GM12875 (cell line): ENCODE results near the gene TLCD5.

Experiments used
- H3K4me3 ChIP-seq: one replicate; pipeline ENCODE4 v1.5.1; 2011; ENCODE audit warnings: low read depth, low read length, control low read depth
- CTCF ChIP-seq: IDR thresholded peaks from 2 replicates; pipeline ENCODE4 v1.5.1; 2011; ENCODE audit warnings: low read depth, mild to moderate bottlenecking, control low read depth, inconsistent platforms, low read length, moderate library complexity, borderline replicate concordance; ENCODE audit not compliant: insufficient read depth

Gene TLCD5

GRCh38 chr11:120335908-120336640 is 11.0 kb downstream of the TLCD5 start, which contains the start of gene ARHGEF12:
ARHGEF12 (plus strand) TSS chr11:120336413; CDS start chr11:120337244, 831 bp downstream.
- H3K4me3 ChIP-seq = peak within 1 kb of the TSS; percentile 92
- peak; percentile 36; the same call in 1 of the 2 replicates for TF ChIP-seq CTCF

- H3K4me3 ChIP-seq = peak overlapping the region; percentile 92
- no peak for TF ChIP-seq CTCF
Observed at GRCh38 chr11:120336641-120337354, 11.7 kb downstream of the TLCD5 start.

- peak overlapping the region; percentile 92 for H3K4me3 ChIP-seq
- no peak for TF ChIP-seq CTCF
Observed at GRCh38 chr11:120337355-120338106, 12.4 kb downstream of the TLCD5 start.

- no peak for TF ChIP-seq CTCF
- peak overlapping the region; percentile 92 for H3K4me3 ChIP-seq
Observed at GRCh38 chr11:120338107-120338933, 13.2 kb downstream of the TLCD5 start.

- peak overlapping the region; percentile 31 for H3K4me3 ChIP-seq
- no peak for TF ChIP-seq CTCF
Observed at GRCh38 chr11:120339394-120339890, 14.3 kb downstream of the TLCD5 start.

GRCh38 chr11:120340529-120340928 is 15.4 kb downstream of the TLCD5 start:
- no peak for TF ChIP-seq CTCF
- H3K4me3 ChIP-seq = no peak overlapping the region
